ENCODE measurements around the gene SIGMAR1.

GRCh38 chr9:34601937-34602573, 35.5 kb downstream of the SIGMAR1 start:
- TF ChIP-seq CTCF (IDR thresholded peaks at IDR 0.05 in 8 of 11, conservative IDR thresholded peaks at IDR 0.05 in 3 of 11): no peak
- no peak for TF ChIP-seq POLR2AphosphoS5 (IDR thresholded peaks at IDR 0.05)
- TF ChIP-seq POLR2A (IDR thresholded peaks at IDR 0.05): no peak

Data from spleen (tissue), 7 donors.